Measurements from ENCODE around the gene MYB. TPM values are rescaled to one million over a fixed set of nuclear protein-coding genes. Genes with fewer than 3 reads are reported as not detected.

The MYB gene
- total and polyA plus RNA-seq, 2 of the 13 experiments (the other 11 are each of a cell fraction or from before 2014, with no cell fraction given), result 0.04 to 0.20 TPM

DNA sequence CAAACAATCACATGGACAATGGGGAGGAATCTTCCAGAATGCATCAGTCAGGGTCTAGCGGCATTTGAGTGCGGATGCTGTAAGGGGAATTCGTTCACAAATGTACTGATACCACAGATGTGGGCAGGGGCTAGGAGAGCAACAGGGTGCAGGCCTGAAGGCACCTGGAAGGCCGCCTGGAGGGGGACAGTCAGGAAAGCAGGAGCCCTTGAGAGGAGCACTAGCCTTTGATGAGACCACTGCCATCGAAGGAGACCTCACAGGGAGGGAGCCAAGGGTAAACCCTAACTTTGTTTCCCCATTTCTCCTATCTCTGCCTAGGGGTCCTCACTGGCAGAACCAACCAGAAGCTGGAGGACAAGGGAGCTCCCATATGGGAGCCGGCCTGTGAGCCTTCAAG lies 38.2 kb downstream of the MYB start (continued):
- TF ChIP-seq HNF1A (IDR thresholded peaks at IDR 0.05; ENCODE audit: low read depth) (no peak), HNF1A (CRISPR knock-in tag; IDR thresholded peaks at IDR 0.05; ENCODE audit: borderline replicate concordance) (no peak), CREB3 (CRISPR knock-in tag; IDR thresholded peaks at IDR 0.05) (no peak), ZNF660 (CRISPR knock-in tag; IDR thresholded peaks at IDR 0.05; ENCODE audit: borderline replicate concordance, low read depth) (no peak), ZSCAN29 (CRISPR knock-in tag; conservative IDR thresholded peaks at IDR 0.05) (no peak)

DNA sequence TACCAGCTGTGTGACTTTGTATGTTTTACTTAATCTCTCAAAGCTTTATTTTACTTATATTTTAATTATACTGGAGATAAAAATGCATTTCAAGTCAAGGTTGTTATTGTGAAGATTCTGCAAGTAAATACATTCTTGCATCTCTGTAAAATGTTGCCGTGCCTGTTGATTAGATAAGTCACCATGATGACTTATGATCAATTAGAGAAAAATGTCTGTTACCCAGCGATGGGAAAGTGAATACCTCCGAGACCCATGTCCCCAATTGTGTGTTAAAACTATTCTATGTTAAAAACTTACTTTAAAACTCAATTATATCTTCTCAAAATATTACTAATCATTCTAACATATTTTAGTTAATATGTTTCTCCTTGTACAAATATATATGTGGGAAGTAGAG lies 39.9 kb downstream of the MYB start:
- DNase-seq (ENCODE audit: low spot score) (no peak), FAIRE-seq (no peak), ATAC-seq (no peak)
- ChIA-PET POLR2A (no interaction called here), CTCF (ENCODE audit: low intra/inter-chr PET ratio, low total read pairs) (no interaction called here)
- 49% methylated on average over 3 of the region's 3 CpGs for WGBS (ENCODE audit: low lambda C conversion rate)
- H4K20me1 ChIP-seq (ENCODE audit: insufficient read depth, low read length), result no peaks in the 10 kb centered on the region
- no peak overlapping the region for H3K9ac ChIP-seq (ENCODE audit: insufficient read depth, low read depth, low read length)
- no peak overlapping the region for H3K27ac ChIP-seq (ENCODE audit: extremely low read length, insufficient read depth, low read length)
- H3K9me3 ChIP-seq (ENCODE audit: low read length), result no peaks in the 10 kb centered on the region
- in situ Hi-C loops (cut with HindIII; ENCODE audit: extremely low pct_ligation_motif_present, low pct_unique_long_range_greater_than_20kb) (no loop called here), intact Hi-C loops (cut with micrococcal nuclease; ENCODE audit: unreplicated experiment) (no loop called here)
- TF ChIP-seq, protein P1, sequence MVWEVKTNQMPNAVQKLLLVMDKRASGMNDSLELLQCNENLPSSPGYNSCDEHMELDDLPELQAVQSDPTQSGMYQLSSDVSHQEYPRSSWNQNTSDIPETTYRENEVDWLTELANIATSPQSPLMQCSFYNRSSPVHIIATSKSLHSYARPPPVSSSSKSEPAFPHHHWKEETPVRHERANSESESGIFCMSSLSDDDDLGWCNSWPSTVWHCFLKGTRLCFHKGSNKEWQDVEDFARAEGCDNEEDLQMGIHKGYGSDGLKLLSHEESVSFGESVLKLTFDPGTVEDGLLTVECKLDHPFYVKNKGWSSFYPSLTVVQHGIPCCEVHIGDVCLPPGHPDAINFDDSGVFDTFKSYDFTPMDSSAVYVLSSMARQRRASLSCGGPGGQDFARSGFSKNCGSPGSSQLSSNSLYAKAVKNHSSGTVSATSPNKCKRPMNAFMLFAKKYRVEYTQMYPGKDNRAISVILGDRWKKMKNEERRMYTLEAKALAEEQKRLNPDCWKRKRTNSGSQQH (CRISPR knock-in tag; IDR thresholded peaks at IDR 0.05; ENCODE audit: low read depth), result no peak
- no peak for TF ChIP-seq FOXO4 (CRISPR knock-in tag; conservative IDR thresholded peaks at IDR 0.05)
- TF ChIP-seq, protein P2, sequence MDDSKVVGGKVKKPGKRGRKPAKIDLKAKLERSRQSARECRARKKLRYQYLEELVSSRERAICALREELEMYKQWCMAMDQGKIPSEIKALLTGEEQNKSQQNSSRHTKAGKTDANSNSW (CRISPR knock-in tag; IDR thresholded peaks at IDR 0.05; ENCODE audit: borderline replicate concordance), result no peak
- H2AFZ ChIP-seq (ENCODE audit: low read length), result no peak overlapping the region
- no peak overlapping the region for H3K4me3 ChIP-seq (replicated peaks in 1 of 3; ENCODE audit: insufficient read depth in 1 of 3, low read depth in 2 of 3, low read length in 3 of 3)
- H3K36me3 ChIP-seq (replicated peaks in 1 of 2; ENCODE audit: control insufficient read depth in 1 of 2, insufficient read depth in 2 of 2, low read length in 2 of 2), result no peaks in the 10 kb centered on the region
- no peaks in the 10 kb centered on the region for H3K4me1 ChIP-seq (ENCODE audit: insufficient read depth, low read length)
- no peaks in the 10 kb centered on the region for H3K79me2 ChIP-seq (ENCODE audit: insufficient read depth, low read length)
- H3K4me2 ChIP-seq (ENCODE audit: low read depth, low read length), result no peak overlapping the region
- no TSS peak for BruUV-seq (replicated peaks)
- peaks cover 0 to 9% of the 10 kb centered on the region in 2 experiments; a peak in 3 of 5 replicates for H3K27me3 ChIP-seq (ENCODE audit: control insufficient read depth in 1 of 2, insufficient read depth in 2 of 2, low read length in 2 of 2)
